A673 (cell line): Measurements from ENCODE around the gene COMTD1. TPM values are rescaled to one million over a fixed set of nuclear protein-coding genes. Genes with fewer than 3 reads are reported as not detected.

ENCODE experiments used
- BruUV-seq: library from RNA; stranded (reverse); fragments of 400-500 nt; replicated peaks from 2 replicates; lab custom pipeline; 2021; lab: Mats Ljungman, UMichigan
- CTCF ChIA-PET: fragments of 300-600 bp; sonication (Branson Sonifier 250); formaldehyde crosslinking; loops from one replicate; lab custom pipeline; 2022; ENCODE audit warnings: antibody characterized with exemption; lab: Charles Lee
- POLR2A ChIA-PET: fragments of 300-600 bp; sonication (Branson Sonifier 250); formaldehyde crosslinking; loops from one replicate; lab custom pipeline; 2022; ENCODE audit warnings: antibody characterized with exemption; ENCODE audit not compliant: low non-redundant PET; lab: Charles Lee
- DNase-seq: peaks from one replicate; pipeline ENCODE4 v3.0.0-alpha.2; 2015; ENCODE audit warnings: low spot score
- H3K27ac ChIP-seq: fragments of 200-600 bp; sonication (generic); 2 replicates; pipeline ENCODE4 v1.5.1; 2016; ENCODE audit warnings: mixed run types, low read depth, mild to moderate bottlenecking, mixed read lengths, antibody characterized with exemption, low read length; ENCODE audit not compliant: poor library complexity, severe bottlenecking
- H3K27me3 ChIP-seq: fragments of 200-600 bp; sonication (generic); replicated peaks from 2 replicates; pipeline ENCODE4 v1.6.1; 2017; ENCODE audit warnings: mixed run types, low read depth, mild to moderate bottlenecking, mixed read lengths, antibody characterized with exemption, low read length; ENCODE audit not compliant: insufficient read depth, poor library complexity
- H3K36me3 ChIP-seq: fragments of 200-600 bp; sonication (generic); 2 replicates; pipeline ENCODE4 v1.6.1; 2016; ENCODE audit warnings: mixed run types, mild to moderate bottlenecking, mixed read lengths, antibody characterized with exemption, low read length; ENCODE audit not compliant: insufficient read depth, poor library complexity, severe bottlenecking
- H3K4me1 ChIP-seq: fragments of 200-600 bp; sonication (generic); 2 replicates; pipeline ENCODE4 v1.6.1; 2017; ENCODE audit warnings: mixed run types, mild to moderate bottlenecking, mixed read lengths, antibody characterized with exemption, low read length; ENCODE audit not compliant: insufficient read depth, poor library complexity, severe bottlenecking
- H3K4me3 ChIP-seq: fragments of 200-600 bp; sonication (generic); 2 replicates; pipeline ENCODE4 v1.5.1; 2016; ENCODE audit warnings: low read depth, mixed run types, mild to moderate bottlenecking, mixed read lengths, low read length; ENCODE audit not compliant: poor library complexity, severe bottlenecking
- H3K9me3 ChIP-seq: fragments of 200-600 bp; sonication (generic); 2 replicates; pipeline ENCODE4 v1.6.1; 2016; ENCODE audit warnings: mixed run types, low read depth, mild to moderate bottlenecking, mixed read lengths, antibody characterized with exemption, low read length; ENCODE audit not compliant: poor library complexity, severe bottlenecking
- CTCF ChIP-seq: fragments of 300-800, 200-600 bp; sonication (generic); conservative IDR thresholded peaks from 2 replicates; pipeline ENCODE4 v1.5.1; 2017; ENCODE audit warnings: low read depth, mild to moderate bottlenecking, antibody characterized with exemption, low read length, moderate library complexity, mixed read lengths
- EZH2 ChIP-seq: fragments of 200-600 bp; sonication (generic); IDR thresholded peaks from 2 replicates; pipeline ENCODE4 v1.6.1; 2017; ENCODE audit warnings: borderline replicate concordance, low read depth, mild to moderate bottlenecking, mixed read lengths, antibody characterized with exemption, low read length; ENCODE audit not compliant: poor library complexity, severe bottlenecking
- intact Hi-C: fragments of 100-400 bp; cut with micrococcal nuclease; formaldehyde crosslinking; loops from one replicate; pipeline ENCODE4 v1.10.0; 2022; ENCODE audit not compliant: unreplicated experiment
- total RNA-seq: library from RNA; stranded (reverse); gene quantifications from 2 replicates; pipeline ENCODE4 v1.2.3, GENCODE V29; 2021

The COMTD1 gene
- total RNA-seq, 1 experiment from 2014 or later: 3.4 TPM

DNA sequence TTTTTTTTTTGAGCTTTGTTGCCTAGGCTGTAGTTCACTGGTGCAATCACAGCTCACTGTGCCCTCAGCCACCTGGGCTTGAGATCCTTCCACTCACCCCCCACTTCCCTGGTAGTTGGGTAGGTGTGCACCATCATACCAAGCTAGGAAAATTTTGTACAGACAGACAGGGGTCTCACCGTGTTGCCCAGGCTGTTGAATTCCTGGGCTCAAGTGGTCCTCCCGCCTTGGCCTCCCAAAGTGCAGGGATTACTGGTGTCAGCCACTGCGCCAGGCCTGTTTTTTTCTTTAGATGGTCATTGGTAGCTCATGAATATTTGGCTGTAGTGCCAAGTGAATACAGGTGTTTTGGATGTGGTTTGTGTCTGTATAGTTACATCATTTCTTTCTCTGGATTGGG lies 7.5 kb downstream of the COMTD1 start:
- CTCF ChIA-PET: no interaction called here
- TF ChIP-seq CTCF (no peak), EZH2 (no peak)
- no peaks in the 10 kb centered on the region for H3K4me1 ChIP-seq
- no peak for DNase-seq
- intact Hi-C loops: no loop called here
- H3K4me3 ChIP-seq: no peak overlapping the region
- no peaks in the 10 kb centered on the region for H3K27me3 ChIP-seq
- POLR2A ChIA-PET: no interaction called here
- peak overlapping the region; percentile 14 for H3K27ac ChIP-seq
- peaks cover 81% of the 10 kb centered on the region for H3K36me3 ChIP-seq
- no peaks in the 10 kb centered on the region for H3K9me3 ChIP-seq
- BruUV-seq: no TSS peak

DNA sequence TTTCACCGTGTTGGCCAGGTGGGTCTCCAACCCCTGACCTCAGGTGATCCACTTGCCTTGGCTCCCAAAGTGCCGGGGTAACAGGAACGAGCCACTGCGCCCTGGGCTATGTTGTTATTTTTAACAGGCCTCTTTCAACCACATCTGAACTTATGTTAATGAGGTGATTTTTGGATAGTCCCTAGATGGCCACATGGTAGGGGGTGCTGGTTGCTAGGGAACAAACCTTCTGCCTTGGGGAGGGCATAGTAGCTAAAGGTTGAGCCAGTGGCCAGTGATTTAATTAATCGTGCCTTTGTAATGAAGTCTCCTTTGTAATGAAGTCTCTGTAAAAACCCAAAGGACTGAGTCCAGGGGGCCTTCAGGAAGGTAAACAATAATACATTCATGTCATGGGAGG lies 9.1 kb downstream of the COMTD1 start:
- Histone ChIP-seq H3K36me3 (peaks cover 88% of the 10 kb centered on the region), H3K27ac (no peak overlapping the region), H3K4me1 (no peaks in the 10 kb centered on the region), H3K4me3 (no peak overlapping the region), H3K9me3 (no peaks in the 10 kb centered on the region), H3K27me3 (no peaks in the 10 kb centered on the region)
- CTCF ChIA-PET: no interaction called here
- no TSS peak for BruUV-seq
- no peak for DNase-seq
- POLR2A ChIA-PET: no interaction called here
- intact Hi-C loops: no loop called here
- TF ChIP-seq CTCF: no peak

GRCh38 chr10:75226095-75226494 lies 9.7 kb downstream of the COMTD1 start:
- TF ChIP-seq EZH2: no peak
- no peak for TF ChIP-seq CTCF
- Histone ChIP-seq H3K27me3 (no peaks in the 10 kb centered on the region), H3K9me3 (no peaks in the 10 kb centered on the region), H3K4me1 (no peaks in the 10 kb centered on the region), H3K36me3 (peaks cover 88% of the 10 kb centered on the region), H3K27ac (no peak overlapping the region), H3K4me3 (no peak overlapping the region)
- ChIA-PET POLR2A (interaction anchor here (0.6 kb wide), 1 partner anchor 176 kb away, joined by 8 read pairs; no protein-coding TSS in a partner anchor), CTCF (no interaction called here)
- intact Hi-C loops: no loop called here
- no peak for DNase-seq
- BruUV-seq: no TSS peak
